IPS-18c (cell line): Measurements from ENCODE around the gene OSM.
A peak's percentile ranks its signal among the peaks of the same experiment; 100 is the strongest.

Source experiments
- H3K4me3 ChIP-seq: 2 replicates; pipeline ENCODE4 v1.7.0; 2013; ENCODE audit warnings: low read depth, mild to moderate bottlenecking, low read length, moderate library complexity; ENCODE audit not compliant: insufficient read depth
- H3K9me3 ChIP-seq: one replicate; pipeline ENCODE4 v1.6.1; 2013; ENCODE audit warnings: mild to moderate bottlenecking, low read length, moderate library complexity; ENCODE audit not compliant: control insufficient read depth, insufficient read depth

The OSM gene

DNA sequence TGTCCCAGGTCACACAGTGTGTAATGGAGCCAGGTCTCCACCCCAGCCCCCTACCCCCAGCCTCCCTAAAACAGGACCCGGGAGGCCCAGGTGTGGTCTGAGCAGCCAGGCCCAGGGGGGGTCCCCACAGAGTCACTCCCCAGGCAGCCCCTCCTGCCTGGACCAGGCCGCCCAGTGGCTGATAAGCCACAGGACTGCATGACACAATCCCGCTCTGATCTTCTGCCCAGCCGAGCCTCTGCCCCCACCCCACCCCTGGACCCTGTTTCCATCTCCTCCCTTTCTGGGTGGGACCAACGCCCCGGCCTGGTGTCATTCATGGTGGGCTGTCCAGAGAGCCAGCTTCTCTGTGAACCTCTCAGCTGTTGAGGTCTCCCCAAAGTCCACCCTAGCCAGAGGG, 12.3 kb downstream of the OSM start:
- Histone ChIP-seq H3K9me3 (no peaks in the 10 kb centered on the region), H3K4me3 (no peak overlapping the region)

DNA sequence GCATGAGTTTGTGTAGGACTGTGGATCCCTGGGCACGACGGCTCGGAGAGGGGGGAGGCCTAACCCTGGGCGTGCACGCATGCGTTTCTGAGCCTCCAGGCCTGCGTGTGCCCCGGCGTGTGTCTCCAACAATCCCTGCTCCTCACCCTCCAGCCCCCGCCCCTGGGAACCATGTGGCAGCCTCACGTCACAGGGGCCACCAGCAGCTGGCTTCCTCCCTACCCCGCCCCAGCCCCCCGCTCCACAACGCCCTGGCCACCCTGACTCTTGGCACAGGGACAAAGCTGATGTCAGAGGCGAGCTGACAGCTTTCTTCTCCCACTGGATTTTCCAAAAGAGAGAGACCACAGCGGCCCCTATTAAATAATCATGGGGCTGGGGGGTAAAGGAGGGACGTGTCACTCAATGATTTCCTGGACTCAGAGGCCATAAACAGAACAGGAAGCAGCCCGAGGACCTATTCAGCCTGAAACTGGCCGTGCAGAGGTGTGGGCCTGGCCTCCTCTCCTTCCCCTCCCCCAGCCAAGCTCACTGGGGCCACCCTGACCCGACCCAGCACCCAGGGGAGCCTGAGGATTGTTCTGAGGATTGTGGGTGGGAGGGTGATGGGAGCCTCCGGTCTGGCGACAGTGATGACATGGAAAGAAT, 13.3 kb downstream of the OSM start:
- H3K4me3 ChIP-seq, result no peak overlapping the region
- no peaks in the 10 kb centered on the region for H3K9me3 ChIP-seq

DNA sequence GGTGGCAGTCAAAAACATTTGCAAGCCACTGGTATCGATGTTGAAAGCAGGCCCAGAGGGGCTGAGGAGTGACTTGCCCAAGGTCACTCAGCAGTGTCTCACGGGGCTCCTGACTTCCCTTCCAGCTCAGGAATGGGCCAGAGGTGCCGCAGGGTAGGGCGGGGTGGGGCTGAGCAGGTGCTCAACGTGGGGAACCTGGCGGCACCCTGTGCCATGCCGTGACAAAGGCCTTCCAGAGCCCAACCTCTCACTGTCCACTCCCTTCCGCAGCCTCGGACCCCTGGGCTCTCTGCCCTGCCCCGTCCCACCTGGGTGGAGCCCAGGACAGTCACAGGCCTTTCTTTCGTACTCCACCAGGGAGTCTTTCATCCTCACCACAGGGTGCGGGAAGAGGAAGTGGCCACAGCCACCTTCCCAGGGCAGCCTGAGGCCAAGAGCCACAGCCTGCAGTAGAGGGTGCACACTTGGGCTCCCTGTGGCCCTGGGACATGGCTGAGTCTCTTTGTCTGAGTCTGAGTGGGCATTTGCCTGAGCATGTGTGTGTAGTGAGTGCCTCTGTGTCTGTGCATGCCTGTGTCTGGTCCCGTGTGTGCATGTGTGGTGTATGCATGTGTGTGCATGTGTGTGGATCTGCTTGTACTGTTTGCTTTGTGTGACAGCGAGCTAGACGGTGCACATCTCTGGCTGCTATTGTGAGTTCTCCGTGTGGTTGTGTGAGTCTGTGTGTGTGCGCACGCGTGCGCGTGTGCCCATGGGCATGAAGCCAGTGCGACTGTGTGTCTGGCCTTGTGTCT, 14.0 kb downstream of the OSM start:
- H3K4me3 ChIP-seq, result no peak overlapping the region

DNA sequence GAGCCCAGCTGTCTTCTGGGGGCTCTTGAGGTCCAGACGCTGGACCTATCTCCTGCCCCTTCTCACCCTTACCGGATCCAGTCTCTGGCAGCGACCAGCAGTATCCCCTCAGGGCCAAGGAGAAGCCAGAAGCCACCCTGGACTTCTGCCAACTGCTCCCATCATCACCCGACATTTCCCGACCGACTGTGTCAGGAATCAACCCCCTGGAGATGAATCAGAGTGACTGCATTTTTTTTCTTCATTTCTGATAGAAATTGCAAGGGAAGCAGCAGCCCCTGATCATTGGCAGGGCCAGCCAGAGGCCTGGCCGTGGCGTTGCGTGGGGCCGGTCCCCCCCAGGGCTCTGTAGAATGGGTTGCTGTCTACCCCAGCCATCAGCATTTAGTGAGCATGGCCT, 14.9 kb downstream of the OSM start:
- Histone ChIP-seq H3K9me3 (no peaks in the 10 kb centered on the region), H3K4me3 (no peak overlapping the region)

More for the DNA sequence above, 14.0 kb downstream of the OSM start:
- H3K9me3 ChIP-seq, result no peaks in the 10 kb centered on the region

DNA sequence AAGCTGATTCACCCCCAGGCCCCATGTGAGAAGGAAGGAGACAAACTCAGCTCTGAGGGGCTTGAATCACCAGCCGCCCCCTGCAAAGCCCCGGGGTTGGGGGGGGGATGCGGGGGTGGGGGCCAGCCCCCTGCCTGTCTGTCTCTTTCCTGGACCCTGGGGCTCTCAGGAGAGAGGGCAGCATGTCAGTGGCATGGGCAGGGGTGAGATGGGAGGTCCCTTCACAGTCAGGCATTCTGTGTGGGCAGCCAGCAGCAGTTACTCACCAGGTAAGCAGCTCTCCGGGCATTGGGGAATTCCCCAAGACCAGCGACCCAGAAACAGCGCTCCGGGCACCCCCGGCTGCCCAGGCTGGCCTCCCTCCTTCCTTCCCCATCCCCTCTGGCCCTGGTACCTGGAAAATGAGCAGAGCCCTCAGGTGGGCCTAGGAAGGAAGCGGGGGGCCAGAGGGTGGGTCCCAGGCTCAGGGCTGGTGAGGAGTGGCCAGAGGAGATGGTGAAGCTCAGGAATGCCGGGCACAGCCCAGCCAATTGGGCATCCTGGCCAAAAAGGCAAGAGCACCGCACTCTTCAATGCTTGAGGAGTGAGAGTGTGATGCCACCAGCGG, 15.9 kb downstream of the OSM start:
- no peaks in the 10 kb centered on the region for H3K9me3 ChIP-seq
- no peak overlapping the region for H3K4me3 ChIP-seq

DNA sequence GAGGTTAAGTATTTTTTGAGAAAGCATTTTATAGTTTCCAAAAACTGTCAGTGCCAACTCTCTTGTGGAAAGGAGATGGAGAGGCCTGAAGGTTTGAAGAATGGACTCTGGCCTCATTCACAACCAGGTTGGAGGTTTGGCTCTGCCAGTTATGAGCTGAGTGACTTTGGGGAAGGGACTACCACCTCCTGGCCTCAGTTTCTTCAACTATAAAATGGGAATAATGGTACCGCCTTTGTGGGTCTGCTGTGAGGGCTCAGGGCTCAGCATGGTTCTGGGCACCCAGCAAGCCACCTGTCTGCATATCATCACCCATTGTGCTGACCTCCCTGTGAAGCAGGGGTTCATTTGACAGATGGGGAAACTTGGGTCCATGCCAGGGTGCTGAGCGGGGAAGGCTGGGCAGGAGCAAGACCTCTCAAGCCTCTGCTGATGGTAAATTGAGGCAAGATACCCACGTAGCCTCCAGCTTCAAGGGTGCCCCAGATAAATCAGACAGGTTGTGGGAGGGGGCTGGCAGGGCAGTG, 16.5 kb downstream of the OSM start:
- H3K4me3 ChIP-seq, result no peak overlapping the region
- H3K9me3 ChIP-seq, result no peaks in the 10 kb centered on the region

DNA sequence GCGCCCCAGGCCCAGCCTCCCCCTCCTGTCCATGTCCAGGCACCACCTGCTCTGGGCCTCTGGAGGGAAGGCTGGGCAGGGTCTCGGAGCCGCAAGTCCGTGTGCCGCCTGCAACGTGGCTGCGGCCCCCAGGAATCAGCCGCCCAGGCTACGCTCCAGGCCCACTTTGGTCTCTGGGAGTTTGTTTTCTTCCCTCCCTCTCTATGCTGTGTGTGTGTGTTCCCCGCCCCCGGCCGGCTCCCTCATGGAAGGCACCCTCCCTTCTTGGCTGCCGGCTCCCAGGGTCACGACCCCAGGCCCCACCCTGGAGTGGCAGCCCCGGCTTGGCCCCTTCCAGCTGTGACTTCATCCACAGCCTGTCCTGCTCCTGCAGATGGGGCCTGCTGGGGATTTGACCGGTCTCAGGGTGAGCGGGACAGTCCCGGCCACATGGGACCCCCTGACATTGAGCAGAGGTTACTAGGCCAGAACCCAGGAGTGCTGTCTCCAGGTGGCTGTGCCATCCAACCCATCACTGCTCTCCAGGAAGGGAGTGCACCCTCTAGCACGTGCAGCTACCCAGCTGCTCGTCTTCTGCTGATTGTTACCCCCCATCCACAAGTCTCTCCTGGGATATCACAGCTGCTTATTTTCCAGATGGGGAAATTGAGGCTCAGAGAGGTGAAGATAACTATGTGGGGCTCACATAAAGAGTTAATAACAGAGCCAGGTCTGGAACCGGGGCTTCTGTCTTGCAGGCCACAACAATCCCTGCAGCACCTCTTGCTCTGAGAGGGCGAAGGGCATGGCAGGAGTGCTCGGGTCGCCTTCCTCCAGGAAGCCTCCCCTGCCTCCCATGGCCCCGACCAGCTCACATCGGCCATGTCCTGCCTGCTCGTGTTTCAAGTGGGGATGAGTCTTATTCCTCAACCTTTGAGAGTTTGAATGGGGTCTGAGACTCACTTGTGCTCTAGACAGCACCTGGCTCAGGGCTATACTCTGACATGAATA, 17.3 kb downstream of the OSM start:
- Histone ChIP-seq H3K9me3 (no peaks in the 10 kb centered on the region), H3K4me3 (no peak overlapping the region)

DNA sequence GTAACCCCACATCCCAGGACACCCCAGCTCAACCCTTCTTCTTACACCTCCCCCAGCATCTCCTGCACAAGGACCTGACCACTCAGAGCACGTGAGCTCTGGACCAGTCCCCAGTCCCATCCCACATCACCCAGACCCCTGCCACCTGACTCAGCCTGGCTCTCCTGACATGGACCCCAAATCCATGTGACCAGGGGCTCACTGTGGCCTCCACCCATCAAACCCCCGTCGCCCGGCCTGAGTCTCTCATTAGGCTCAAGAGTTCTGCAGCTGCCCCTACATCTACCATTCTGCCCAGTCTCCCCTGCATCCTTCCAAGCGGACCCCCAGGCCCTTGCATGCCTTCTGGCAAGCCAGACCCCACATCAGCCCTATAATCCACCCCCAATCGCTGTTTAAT, 18.2 kb downstream of the OSM start:
- Histone ChIP-seq H3K4me3 (no peak overlapping the region), H3K9me3 (no peaks in the 10 kb centered on the region)

DNA sequence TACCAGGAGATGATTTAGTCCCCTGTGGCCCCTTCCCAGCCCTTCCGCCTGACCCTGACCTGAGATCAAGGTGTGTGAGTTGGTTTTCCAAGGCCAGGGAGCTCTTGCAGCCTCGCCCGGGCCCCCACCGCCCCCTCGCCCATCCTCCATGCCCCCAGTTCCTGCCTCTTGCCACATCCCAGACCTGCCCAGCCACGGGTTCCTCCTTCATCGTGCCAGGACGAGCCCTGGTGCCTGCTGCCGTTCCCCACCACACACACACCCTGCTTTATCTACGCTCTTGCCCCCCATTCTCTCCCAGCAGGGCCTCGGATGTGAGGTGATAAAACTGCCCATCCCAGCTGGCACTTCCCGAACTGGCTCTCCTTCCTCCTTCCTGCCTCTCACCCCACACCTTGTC, 18.7 kb downstream of the OSM start:
- Histone ChIP-seq H3K9me3 (no peaks in the 10 kb centered on the region), H3K4me3 (no peak overlapping the region)

DNA sequence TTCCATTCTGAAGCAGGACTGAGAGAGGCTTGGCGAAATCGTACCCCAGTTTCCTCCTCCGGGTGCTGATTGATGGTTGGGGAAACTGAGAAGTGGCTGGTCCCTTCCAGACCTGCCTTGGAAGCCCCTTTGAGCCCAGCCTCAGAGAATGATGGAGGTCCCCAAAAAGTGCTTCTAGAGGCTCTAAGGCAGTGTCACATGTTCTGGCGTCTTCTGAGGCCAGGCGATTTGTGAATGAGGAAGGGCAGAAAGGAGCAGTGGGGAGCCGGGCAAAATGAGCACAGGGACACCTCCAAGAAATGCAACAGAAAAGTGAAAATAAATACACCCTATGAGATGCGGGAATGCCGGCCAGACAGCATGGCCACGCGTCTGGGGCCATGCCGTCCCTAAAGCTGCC, 19.1 kb downstream of the OSM start:
- Histone ChIP-seq H3K4me3 (no peak overlapping the region), H3K9me3 (no peaks in the 10 kb centered on the region)

DNA sequence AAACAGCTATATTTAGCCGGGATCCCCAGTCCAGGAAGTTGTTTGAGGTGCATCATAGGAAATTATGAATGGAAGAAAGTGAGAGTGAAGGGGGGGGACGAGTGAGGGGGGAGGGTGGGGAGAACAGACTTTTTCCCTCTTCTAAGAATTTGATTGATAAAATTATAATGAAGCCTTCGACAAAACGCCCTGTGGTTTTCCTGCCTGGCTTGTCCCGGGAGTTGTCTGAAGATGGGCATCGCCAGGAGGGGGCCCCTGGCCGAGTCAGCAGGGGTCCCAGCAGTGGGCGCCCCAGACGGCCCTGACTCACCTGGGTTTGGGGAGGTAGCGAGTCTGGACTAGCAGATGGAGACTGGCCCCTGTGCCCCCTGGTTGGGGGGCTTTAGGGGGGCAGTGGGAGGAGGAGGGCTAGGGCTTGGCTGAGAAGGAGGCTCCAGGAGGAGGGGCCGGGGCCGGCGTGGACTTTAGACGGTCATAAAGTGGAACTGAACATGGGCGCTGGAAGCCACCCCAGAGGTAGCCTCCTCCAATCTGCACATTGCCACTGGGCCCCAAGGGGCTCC, 19.8 kb downstream of the OSM start:
- H3K4me3 ChIP-seq, result peak overlapping the region; percentile 73
- no peaks in the 10 kb centered on the region for H3K9me3 ChIP-seq

DNA sequence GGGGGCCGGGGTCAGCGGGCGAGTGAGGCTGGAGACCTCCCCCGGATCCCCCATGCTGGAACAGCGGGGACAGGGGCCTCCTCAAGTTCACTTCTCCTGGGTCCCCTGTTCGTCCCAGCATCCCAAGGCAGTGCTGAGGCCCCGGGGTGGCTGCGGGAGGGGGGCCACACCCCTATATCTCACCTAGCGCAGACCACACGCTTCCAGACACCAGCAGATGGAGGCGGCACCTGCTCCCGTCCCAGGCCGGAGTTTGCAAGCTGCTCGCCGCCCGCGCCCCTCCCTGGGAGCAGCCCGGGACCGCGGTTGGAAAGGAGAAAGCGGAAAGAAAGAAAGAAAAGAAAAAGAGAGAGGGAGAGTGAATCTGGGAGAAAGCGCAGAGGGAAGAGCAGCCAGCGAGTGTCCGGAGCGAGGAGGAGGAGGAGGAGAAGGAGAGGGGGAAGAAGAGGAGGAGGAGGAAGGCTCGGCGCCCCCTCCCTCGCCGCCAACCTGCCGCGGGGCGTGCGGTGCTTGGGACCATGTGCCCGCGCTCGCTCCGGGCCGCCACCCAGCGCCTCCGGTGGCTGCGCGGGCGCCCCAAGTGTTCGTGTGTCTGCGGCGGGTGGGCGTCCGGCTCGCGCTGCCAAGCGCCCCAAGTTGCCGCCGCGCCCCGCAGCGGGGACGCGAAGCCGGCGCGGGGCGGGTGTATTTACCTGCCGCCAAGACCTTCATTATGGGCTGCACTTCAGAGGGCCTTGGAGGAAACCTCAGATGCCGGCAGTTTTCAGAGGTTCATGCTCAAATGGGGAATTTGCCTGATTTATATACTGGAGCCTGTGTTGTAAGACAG, 20.5 kb downstream of the OSM start, which contains the start of gene LIF:
LIF (minus strand) TSS at position 775 of the 829 bp plus-strand sequence; CDS start at position 711, 64 bp downstream.
- peak within 1 kb of the TSS; percentile 73 for H3K4me3 ChIP-seq
- H3K9me3 ChIP-seq, result no peaks in the 10 kb centered on the region

DNA sequence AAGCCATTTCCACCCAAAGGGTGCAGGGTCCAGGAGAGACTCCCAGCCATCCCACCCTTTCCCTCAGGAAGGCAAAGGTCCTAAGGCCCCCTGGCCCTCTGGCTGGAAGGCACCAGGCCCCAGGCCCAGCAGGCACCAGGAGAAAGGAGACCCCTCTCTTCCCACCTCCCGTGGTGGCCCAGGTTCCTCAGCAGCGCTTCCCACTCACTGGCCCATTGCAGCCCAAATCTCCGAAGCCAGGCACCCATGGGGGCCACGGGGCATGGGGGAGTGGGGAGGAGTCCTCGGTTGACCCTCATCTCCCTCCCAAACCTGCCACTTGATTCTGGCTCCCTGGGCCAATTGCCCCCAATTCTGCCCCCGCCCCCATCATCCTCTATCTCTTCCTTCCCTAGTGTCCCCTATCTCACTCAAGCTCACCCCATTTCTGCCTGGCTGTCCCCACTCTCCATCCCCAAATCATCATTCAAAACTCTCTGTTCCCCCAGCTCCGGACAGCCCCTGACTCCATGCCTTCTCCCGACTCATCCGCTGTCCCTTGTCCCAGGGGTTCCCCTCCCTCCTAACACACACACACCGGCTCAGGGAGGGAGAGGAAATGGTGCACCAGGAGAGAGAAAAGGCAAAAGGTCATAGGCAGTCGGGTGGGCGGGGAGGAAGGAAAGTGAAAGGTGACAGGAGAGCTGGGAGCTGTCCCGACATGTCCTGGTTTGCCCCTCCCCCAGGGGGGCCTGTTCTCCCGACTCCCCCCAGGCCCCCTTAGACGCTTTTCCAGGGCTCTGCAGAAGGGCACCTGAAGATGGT, 21.3 kb downstream of the OSM start:
- H3K4me3 ChIP-seq, result peak overlapping the region; percentile 73
- no peaks in the 10 kb centered on the region for H3K9me3 ChIP-seq

DNA sequence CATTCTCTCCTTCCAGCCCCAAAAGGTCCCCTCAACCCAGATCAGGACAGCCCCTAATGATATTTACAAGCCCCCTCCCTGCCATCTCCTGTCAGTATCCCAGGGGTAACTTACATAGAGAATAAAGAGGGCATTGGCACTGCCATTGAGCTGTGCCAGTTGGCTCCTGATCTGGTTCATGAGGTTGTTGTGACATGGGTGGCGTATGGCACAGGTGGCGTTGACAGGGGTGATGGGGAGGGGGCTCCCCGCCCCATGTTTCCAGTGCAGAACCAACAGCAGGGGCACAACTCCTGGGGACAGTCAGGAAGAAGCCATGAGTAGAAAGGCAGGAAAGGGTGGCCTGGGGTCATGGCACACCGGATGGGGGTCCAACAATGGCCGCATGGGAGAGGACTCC, 22.0 kb downstream of the OSM start:
- Histone ChIP-seq H3K4me3 (no peak overlapping the region), H3K9me3 (no peaks in the 10 kb centered on the region)

DNA sequence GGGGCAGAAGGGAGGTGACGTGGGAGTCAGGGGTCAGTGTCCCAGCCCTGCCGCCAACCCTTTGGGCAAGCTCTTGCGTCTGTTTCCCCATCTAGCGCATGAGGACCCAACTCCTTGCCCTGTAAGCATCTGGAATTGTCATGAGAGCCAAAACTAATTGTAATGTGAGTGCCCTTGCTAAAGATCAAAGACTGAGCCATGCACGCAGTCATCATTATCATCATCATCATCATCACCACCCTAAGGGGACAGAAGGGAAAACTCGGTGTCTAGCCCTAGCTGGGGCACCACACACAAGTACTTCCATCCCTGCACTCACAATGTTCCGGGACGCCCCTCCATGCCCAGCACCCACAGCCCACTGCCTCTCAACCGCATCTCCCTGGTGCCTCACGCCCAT, 22.6 kb downstream of the OSM start:
- H3K9me3 ChIP-seq, result no peaks in the 10 kb centered on the region
- H3K4me3 ChIP-seq, result no peak overlapping the region
